ENCODE data around the gene MTURN. TPM values are rescaled to one million over a fixed set of nuclear protein-coding genes. Genes with fewer than 3 reads are reported as not detected.
"Not testable (repeated sequence)": the region's sequence is repeated elsewhere in the genome, so short reads cannot be mapped to it uniquely, and the experiment has no call there.

Gene MTURN
- total RNA-seq, 1 donor from 2014 or later: 2.8 TPM

GRCh38 chr7:30177186-30177585 lies 42.4 kb downstream of the MTURN start:
- DNase-seq (ENCODE audit: low spot score): no peak
- ATAC-seq: no peak

GRCh38 chr7:30177965-30178364 lies 43.2 kb downstream of the MTURN start:
- DNase-seq (ENCODE audit: low spot score): no peak
- no peak for ATAC-seq

- no peak for DNase-seq (ENCODE audit: low spot score)
- ATAC-seq: peak; percentile 26
Observed at GRCh38 chr7:30178748-30179436, 44.1 kb downstream of the MTURN start.

GRCh38 chr7:30180718-30181117 lies 45.9 kb downstream of the MTURN start:
- no peak for DNase-seq (ENCODE audit: low spot score)
- ATAC-seq: no peak

- no peak for ATAC-seq
Observed at GRCh38 chr7:30181211-30181610, 46.4 kb downstream of the MTURN start.

GRCh38 chr7:30181736-30182522 lies 47.1 kb downstream of the MTURN start:
- DNase-seq (ENCODE audit: low spot score): no peak
- ATAC-seq: peak; percentile 47

More at GRCh38 chr7:30181211-30181610, 46.4 kb downstream of the MTURN start:
- DNase-seq (ENCODE audit: low spot score): no peak

- no peak for ATAC-seq
- no peak for DNase-seq (ENCODE audit: low spot score)
Observed at GRCh38 chr7:30182814-30183213, 48.0 kb downstream of the MTURN start.

GRCh38 chr7:30183749-30184369 lies 49.1 kb downstream of the MTURN start:
- ATAC-seq: no peak
- no peak for DNase-seq (ENCODE audit: low spot score)

GRCh38 chr7:30184791-30185487 lies 50.2 kb downstream of the MTURN start:
- DNase-seq (ENCODE audit: low spot score) (no peak), ATAC-seq (peak; percentile 16)

- ATAC-seq: no peak
Observed at GRCh38 chr7:30185496-30185895, 50.7 kb downstream of the MTURN start.

GRCh38 chr7:30186725-30187124 lies 51.9 kb downstream of the MTURN start:
- ATAC-seq: no peak
- DNase-seq (ENCODE audit: low spot score): no peak

More at GRCh38 chr7:30185496-30185895, 50.7 kb downstream of the MTURN start:
- DNase-seq (ENCODE audit: low spot score): no peak

- DNase-seq (ENCODE audit: low spot score) (no peak), ATAC-seq (no peak)
Observed at GRCh38 chr7:30187513-30187912, 52.7 kb downstream of the MTURN start.

- DNase-seq (ENCODE audit: low spot score); ATAC-seq: not testable (repeated sequence)
Observed at GRCh38 chr7:30188381-30188780, 53.6 kb downstream of the MTURN start.

- ATAC-seq (no peak), DNase-seq (ENCODE audit: low spot score) (no peak)
Observed at GRCh38 chr7:30188811-30189210, 54.0 kb downstream of the MTURN start.

- DNase-seq (ENCODE audit: low spot score) (no peak), ATAC-seq (no peak)
Observed at GRCh38 chr7:30191809-30192208, 57.0 kb downstream of the MTURN start.

- ATAC-seq: no peak
- no peak for DNase-seq (ENCODE audit: low spot score)
Observed at GRCh38 chr7:30193336-30193943, 58.7 kb downstream of the MTURN start.

- ATAC-seq (no peak), DNase-seq (ENCODE audit: low spot score) (no peak)
Observed at GRCh38 chr7:30196408-30196807, 61.6 kb downstream of the MTURN start.

GRCh38 chr7:30197438-30197837 lies 62.7 kb downstream of the MTURN start:
- no peak for ATAC-seq

GRCh38 chr7:30199271-30199670 lies 64.5 kb downstream of the MTURN start:
- ATAC-seq (no peak), DNase-seq (ENCODE audit: low spot score) (no peak)

More at GRCh38 chr7:30197438-30197837, 62.7 kb downstream of the MTURN start:
- no peak for DNase-seq (ENCODE audit: low spot score)

GRCh38 chr7:30200591-30200990 lies 65.8 kb downstream of the MTURN start:
- DNase-seq (ENCODE audit: low spot score) (no peak), ATAC-seq (no peak)

Measured in left lobe of liver (tissue), 2 donors.